ENCODE results near the gene PRMT3. TPM values are rescaled to one million over a fixed set of nuclear protein-coding genes. Genes with fewer than 3 reads are reported as not detected.

Gene PRMT3
- total RNA-seq, 1 experiment from 2014 or later: 24.0 TPM

DNA sequence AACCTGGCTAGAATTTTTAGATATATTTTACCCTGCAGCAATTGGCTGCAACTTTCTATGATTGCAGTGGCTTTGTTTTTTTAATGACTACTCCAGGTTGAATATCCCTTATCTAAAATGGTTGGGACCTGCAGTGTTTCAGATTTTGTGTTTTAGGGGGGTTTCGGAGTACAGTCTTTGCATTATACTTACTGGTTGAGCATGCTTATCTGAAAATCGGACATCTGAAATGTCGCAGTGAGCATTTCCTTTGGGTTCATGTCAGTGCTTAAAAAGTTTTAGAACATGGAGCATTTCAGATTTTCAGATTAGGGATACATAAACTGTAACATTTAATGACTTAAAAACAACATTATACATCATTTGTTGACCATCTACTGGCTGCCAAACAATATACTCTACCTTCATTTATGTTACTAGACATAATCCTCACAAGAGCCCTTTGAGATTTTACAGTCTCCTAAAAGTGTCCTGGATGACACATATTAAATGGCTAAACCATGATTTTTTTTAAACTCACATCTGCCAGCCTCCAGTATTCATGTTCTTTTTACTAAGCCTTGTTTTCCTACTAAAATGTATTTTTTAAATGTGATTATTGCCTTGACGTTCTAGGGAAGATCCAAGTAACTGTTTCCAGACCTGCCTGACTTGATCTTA lies 66.3 kb downstream of the PRMT3 start:
- CTCF ChIA-PET: no interaction called here
- no peak overlapping the region for H3K4me3 Mint-ChIP-seq (ENCODE audit: low read depth, unreplicated experiment)
- no peaks in the 10 kb centered on the region for H3K4me1 Mint-ChIP-seq (ENCODE audit: low read depth, unreplicated experiment)

DNA sequence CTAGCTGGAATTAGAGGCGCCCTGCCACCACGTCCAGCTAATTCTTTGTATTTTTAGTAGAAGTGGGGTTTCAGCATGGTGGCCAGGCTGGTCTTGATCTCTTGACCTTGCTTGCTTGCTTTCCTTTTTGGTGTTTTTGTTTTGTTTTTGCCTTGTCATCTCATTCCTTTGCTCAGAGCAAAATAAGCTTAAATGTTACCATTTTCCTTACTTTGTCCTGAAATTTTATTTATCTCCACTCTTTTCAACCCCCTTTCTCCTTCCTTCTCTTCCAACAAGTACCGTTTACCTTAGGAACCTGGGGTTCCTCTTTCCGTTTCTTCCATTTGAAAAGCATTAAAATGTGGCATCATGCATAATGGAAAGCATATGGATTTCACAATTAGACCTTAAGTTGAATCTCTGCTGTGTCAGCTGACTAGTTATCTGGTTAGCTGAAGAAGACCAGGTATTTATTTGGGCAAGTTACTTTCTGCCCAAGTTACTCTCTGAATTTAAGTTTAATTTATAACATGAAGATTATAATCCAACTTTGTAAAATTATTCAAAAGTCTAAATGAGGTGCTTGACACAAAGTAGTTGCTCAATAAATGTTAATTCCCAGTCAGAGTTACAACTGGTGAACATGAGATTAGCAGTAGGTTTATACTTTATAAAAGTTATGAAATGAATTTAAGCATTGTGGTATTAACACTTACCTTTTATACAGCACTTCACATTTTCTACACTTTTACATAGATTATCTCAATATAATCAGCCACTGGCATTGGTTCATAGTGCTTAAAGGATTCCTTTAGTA lies 69.7 kb downstream of the PRMT3 start:
- intact Hi-C loops (cut with micrococcal nuclease; ENCODE audit: unreplicated experiment): no loop called here

More for the DNA sequence above, 66.3 kb downstream of the PRMT3 start:
- no TSS peak for BruUV-seq (replicated peaks)
- intact Hi-C loops (cut with micrococcal nuclease; ENCODE audit: unreplicated experiment): no loop called here
- H3K36me3 Mint-ChIP-seq (ENCODE audit: insufficient read depth, unreplicated experiment): peaks cover 5% of the 10 kb centered on the region
- TF ChIP-seq CTCF (IDR thresholded peaks at IDR 0.05; ENCODE audit: unreplicated experiment): no peak
- H3K9me3 Mint-ChIP-seq (ENCODE audit: low read depth, unreplicated experiment): no peaks in the 10 kb centered on the region
- no peaks in the 10 kb centered on the region for H3K27me3 Mint-ChIP-seq (ENCODE audit: unreplicated experiment)
- DNase-seq: no peak
- H3K27ac Mint-ChIP-seq (ENCODE audit: unreplicated experiment): no peak overlapping the region

GRCh38 chr11:20457934-20458680 lies 70.6 kb downstream of the PRMT3 start:
- CTCF ChIA-PET: no interaction called here
- no peak for TF ChIP-seq CTCF (IDR thresholded peaks at IDR 0.05; ENCODE audit: unreplicated experiment)
- Mint-ChIP-seq H3K36me3 (ENCODE audit: insufficient read depth, unreplicated experiment) (peaks cover 10% of the 10 kb centered on the region), H3K27me3 (ENCODE audit: unreplicated experiment) (no peaks in the 10 kb centered on the region), H3K4me3 (ENCODE audit: low read depth, unreplicated experiment) (no peak overlapping the region), H3K9me3 (ENCODE audit: low read depth, unreplicated experiment) (no peaks in the 10 kb centered on the region), H3K4me1 (ENCODE audit: low read depth, unreplicated experiment) (no peaks in the 10 kb centered on the region), H3K27ac (ENCODE audit: unreplicated experiment) (no peak overlapping the region)
- BruUV-seq (replicated peaks): no TSS peak
- no peak for DNase-seq
- intact Hi-C loops (cut with micrococcal nuclease; ENCODE audit: unreplicated experiment): no loop called here

More for the DNA sequence above, 69.7 kb downstream of the PRMT3 start:
- Mint-ChIP-seq H3K27ac (ENCODE audit: unreplicated experiment) (no peak overlapping the region), H3K4me1 (ENCODE audit: low read depth, unreplicated experiment) (no peaks in the 10 kb centered on the region), H3K36me3 (ENCODE audit: insufficient read depth, unreplicated experiment) (peaks cover 6% of the 10 kb centered on the region), H3K27me3 (ENCODE audit: unreplicated experiment) (no peaks in the 10 kb centered on the region), H3K4me3 (ENCODE audit: low read depth, unreplicated experiment) (no peak overlapping the region), H3K9me3 (ENCODE audit: low read depth, unreplicated experiment) (no peaks in the 10 kb centered on the region)
- CTCF ChIA-PET: no interaction called here
- TF ChIP-seq CTCF (IDR thresholded peaks at IDR 0.05; ENCODE audit: unreplicated experiment): no peak
- BruUV-seq (replicated peaks): no TSS peak
- DNase-seq: no peak

- Mint-ChIP-seq H3K4me3 (ENCODE audit: low read depth, unreplicated experiment) (no peak overlapping the region), H3K27ac (ENCODE audit: unreplicated experiment) (no peak overlapping the region), H3K27me3 (ENCODE audit: unreplicated experiment) (no peaks in the 10 kb centered on the region), H3K9me3 (ENCODE audit: low read depth, unreplicated experiment) (no peaks in the 10 kb centered on the region), H3K4me1 (ENCODE audit: low read depth, unreplicated experiment) (no peaks in the 10 kb centered on the region), H3K36me3 (ENCODE audit: insufficient read depth, unreplicated experiment) (peaks cover 10% of the 10 kb centered on the region)
- no TSS peak for BruUV-seq (replicated peaks)
- intact Hi-C loops (cut with micrococcal nuclease; ENCODE audit: unreplicated experiment): no loop called here
- DNase-seq: no peak
- CTCF ChIA-PET: no interaction called here
- TF ChIP-seq CTCF (IDR thresholded peaks at IDR 0.05; ENCODE audit: unreplicated experiment): no peak
Measured at GRCh38 chr11:20458905-20459632, 71.6 kb downstream of the PRMT3 start.
